Measurements from ENCODE around the gene GRAP. TPM values are rescaled to one million over a fixed set of nuclear protein-coding genes. Genes with fewer than 3 reads are reported as not detected.
"Not testable (repeated sequence)": the region's sequence is repeated elsewhere in the genome, so short reads cannot be mapped to it uniquely, and the experiment has no call there.

Gene GRAP
- total RNA-seq (2014; rRNA removed; shearing (Covaris generic)): 1.1 and 3.0 TPM in 2 replicates

GRCh38 chr17:19046782-19047375, at the start of gene GRAP:
Gene GRAP, minus strand, starts transcription at chr17:19046957. Its CDS starts 31 bp downstream, at chr17:19046926.
- H3K36me3 ChIP-seq; H3K4me1 ChIP-seq (replicated peaks); H3K4me3 ChIP-seq; DNase-seq (ENCODE audit: low read depth in 1 of 2, low spot score in 2 of 2); H3K27ac ChIP-seq; H3K9me3 ChIP-seq (replicated peaks); H3K27me3 ChIP-seq (replicated peaks): not testable (repeated sequence)

DNA sequence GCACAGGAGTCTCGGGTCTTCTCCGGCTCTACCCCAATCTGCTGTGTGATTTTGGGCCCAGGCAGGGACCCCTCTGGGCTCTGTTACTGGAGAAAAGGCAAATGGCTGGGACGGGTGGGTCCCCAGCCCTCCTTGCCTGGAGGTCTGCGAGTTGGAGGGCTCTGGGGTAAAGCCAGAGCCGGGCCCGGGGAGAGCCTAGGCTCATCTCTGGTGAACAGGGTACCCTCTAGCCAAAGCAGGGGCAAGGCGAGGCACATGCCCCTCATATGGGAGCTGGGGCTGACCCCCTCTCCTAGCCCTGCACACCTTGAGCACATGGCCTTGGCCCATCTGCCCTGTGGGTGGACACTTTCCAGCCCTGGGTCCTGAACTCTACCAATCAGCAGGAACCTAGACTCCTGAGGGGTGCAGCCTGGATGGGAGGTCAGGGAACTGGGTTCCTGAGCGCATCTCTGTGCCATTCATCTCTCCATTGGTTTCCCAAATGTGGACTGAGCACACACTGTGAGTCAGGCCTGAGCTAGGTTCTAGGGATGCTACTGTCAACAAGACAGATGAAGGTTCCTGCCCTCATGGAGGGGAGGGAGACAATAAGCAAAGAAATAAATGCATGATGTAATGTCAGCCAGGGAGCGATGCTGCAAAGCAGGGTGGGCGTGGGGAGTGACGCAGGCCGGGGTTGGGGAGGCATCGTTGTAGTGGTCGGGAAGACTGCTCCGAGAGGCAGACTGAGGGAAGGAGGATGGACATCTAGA, 47.1 kb upstream of the GRAP start:
- not testable (repeated sequence) for H3K4me3 ChIP-seq; H3K27me3 ChIP-seq (replicated peaks); H3K27ac ChIP-seq; H3K9me3 ChIP-seq (replicated peaks); H3K36me3 ChIP-seq; H3K4me1 ChIP-seq (replicated peaks)
- peak in 1 of 2 experiments; percentile 40 for DNase-seq (ENCODE audit: low read depth in 1 of 2, low spot score in 2 of 2)

DNA sequence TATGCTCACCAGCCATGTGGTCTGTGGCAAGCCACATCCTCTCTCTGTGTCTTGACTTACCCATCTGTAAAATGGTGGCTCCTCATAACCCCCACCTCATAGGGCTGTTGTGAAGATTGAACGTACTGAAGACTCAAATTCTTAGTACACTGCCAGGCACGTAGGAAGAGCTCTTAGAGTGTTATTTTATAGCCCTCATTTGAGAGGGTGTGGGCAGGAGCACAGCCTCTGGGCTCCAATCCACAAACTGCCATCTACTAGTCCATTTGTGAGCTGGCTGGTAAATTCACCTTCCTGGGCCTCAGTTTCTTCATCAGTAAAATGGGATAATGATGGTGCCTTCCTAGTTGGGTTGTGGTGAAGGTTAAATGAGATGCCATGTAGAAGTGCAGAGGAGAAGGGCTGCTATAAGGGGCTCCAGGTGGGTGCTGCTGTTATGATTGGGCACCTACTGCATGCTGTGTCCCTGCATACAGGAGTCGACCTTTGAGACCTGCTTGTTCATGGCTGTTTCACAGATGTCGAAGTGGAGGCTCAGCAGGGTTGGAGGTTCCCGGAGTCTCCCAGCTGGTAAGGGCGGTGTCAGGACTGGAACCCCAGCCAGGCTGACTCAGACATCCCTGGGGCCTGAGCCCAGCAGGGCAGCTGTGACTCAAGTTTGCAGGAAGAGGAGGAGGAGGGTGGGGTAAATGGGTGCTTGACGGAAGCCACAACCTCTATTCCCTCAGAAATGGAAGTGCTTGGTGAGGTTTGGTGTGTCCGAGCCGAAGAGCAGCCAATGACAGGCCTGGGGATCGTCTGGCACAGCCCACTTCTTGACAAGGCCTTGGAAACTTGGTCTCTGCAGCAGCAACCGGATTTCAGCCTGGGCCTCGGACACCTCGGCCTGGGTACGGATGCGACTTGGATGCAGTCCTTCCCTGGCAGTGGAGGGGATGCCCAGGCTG, 46.3 kb upstream of the GRAP start:
- DNase-seq (ENCODE audit: low read depth in 1 of 2, low spot score in 2 of 2): peak; percentile 4 to 59
- H3K4me3 ChIP-seq; H3K27ac ChIP-seq; H3K27me3 ChIP-seq (replicated peaks); H3K9me3 ChIP-seq (replicated peaks); H3K36me3 ChIP-seq; H3K4me1 ChIP-seq (replicated peaks): not testable (repeated sequence)

GRCh38 chr17:19090058-19090772, 43.5 kb upstream of the GRAP start:
- not testable (repeated sequence) for DNase-seq (ENCODE audit: low read depth in 1 of 2, low spot score in 2 of 2); H3K9me3 ChIP-seq (replicated peaks)

GRCh38 chr17:19088804-19089685, 42.3 kb upstream of the GRAP start:
- not testable (repeated sequence) for H3K4me1 ChIP-seq (replicated peaks); H3K36me3 ChIP-seq; H3K4me3 ChIP-seq; H3K9me3 ChIP-seq (replicated peaks); H3K27ac ChIP-seq; DNase-seq (ENCODE audit: low read depth in 1 of 2, low spot score in 2 of 2); H3K27me3 ChIP-seq (replicated peaks)

More at GRCh38 chr17:19090058-19090772, 43.5 kb upstream of the GRAP start:
- not testable (repeated sequence) for H3K27ac ChIP-seq; H3K4me3 ChIP-seq; H3K27me3 ChIP-seq (replicated peaks); H3K4me1 ChIP-seq (replicated peaks); H3K36me3 ChIP-seq

DNA sequence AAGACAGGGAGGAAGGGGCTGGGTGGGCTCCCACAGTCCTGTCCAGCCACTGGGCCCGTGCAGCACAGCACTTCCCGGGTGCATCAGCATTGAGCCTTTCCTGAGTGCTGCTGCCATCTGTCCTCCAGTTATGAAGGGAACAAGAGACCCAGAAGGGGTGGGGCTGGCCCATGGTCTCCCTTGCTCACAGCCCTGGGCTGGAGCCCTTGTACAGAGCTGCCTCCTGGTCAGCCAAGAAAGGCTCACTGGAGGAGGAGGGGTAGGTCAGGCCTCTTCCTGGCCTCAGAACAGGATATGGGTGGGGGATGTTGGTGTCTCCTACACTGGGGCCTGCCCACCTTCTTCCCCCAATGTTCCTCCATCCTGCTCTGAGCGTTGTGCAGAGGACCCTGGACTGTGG, 30.6 kb upstream of the GRAP start:
- DNase-seq (ENCODE audit: low read depth in 1 of 2, low spot score in 2 of 2); H3K4me3 ChIP-seq; H3K9me3 ChIP-seq (replicated peaks); H3K27me3 ChIP-seq (replicated peaks); H3K36me3 ChIP-seq; H3K27ac ChIP-seq; H3K4me1 ChIP-seq (replicated peaks): not testable (repeated sequence)

GRCh38 chr17:19076398-19077192, 29.8 kb upstream of the GRAP start:
- not testable (repeated sequence) for H3K9me3 ChIP-seq (replicated peaks); H3K4me3 ChIP-seq; H3K27me3 ChIP-seq (replicated peaks); H3K27ac ChIP-seq; H3K4me1 ChIP-seq (replicated peaks); H3K36me3 ChIP-seq
- peak in 1 of 2 experiments; percentile 18 for DNase-seq (ENCODE audit: low read depth in 1 of 2, low spot score in 2 of 2)

GRCh38 chr17:19070318-19071168, 23.8 kb upstream of the GRAP start:
- H3K9me3 ChIP-seq (replicated peaks); H3K4me3 ChIP-seq; H3K27ac ChIP-seq; H3K4me1 ChIP-seq (replicated peaks); H3K36me3 ChIP-seq; H3K27me3 ChIP-seq (replicated peaks); DNase-seq (ENCODE audit: low read depth in 1 of 2, low spot score in 2 of 2): not testable (repeated sequence)

- H3K27me3 ChIP-seq (replicated peaks); H3K9me3 ChIP-seq (replicated peaks); H3K4me1 ChIP-seq (replicated peaks); H3K36me3 ChIP-seq; H3K4me3 ChIP-seq; H3K27ac ChIP-seq: not testable (repeated sequence)
- DNase-seq (ENCODE audit: low read depth in 1 of 2, low spot score in 2 of 2): peak; percentile 0 to 18
Measured at GRCh38 chr17:19064378-19064777, 17.6 kb upstream of the GRAP start.

GRCh38 chr17:19063326-19063956, 16.7 kb upstream of the GRAP start:
- not testable (repeated sequence) for H3K4me3 ChIP-seq; H3K9me3 ChIP-seq (replicated peaks); H3K4me1 ChIP-seq (replicated peaks); H3K27ac ChIP-seq; H3K36me3 ChIP-seq; H3K27me3 ChIP-seq (replicated peaks)
- DNase-seq (ENCODE audit: low read depth in 1 of 2, low spot score in 2 of 2): peak in 1 of 2 experiments; percentile 95

DNA sequence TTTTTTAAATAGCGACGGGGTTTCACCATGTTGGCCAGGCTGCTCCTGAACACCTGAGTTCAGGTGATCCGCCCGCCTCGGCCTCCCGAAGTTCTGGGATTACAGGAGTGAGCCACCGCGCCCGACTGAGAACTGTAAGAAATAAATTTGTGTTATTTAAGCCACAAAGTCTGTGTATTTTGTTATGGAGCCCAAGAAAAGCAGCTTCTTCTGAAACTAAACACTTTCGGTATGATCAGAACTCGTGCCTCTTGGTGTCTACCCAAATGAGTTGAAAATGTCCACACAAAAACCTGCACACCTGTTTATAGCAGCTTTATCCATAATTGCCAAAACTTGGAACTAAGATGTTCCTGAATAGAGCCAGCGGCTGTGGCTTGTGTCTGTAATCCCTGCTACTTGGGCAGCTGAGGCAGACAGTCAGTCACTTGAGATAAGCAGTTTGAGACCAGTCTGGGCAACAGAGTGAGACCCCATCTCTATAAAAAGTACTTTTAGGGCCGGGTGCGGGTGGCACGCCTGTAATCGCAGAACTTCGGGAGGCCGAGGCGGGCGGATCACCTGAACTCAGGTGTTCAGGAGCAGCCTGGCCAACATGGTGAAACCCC, 16.1 kb upstream of the GRAP start:
- H3K9me3 ChIP-seq (replicated peaks); H3K36me3 ChIP-seq; DNase-seq (ENCODE audit: low read depth in 1 of 2, low spot score in 2 of 2): not testable (repeated sequence)

More for the DNA sequence above, 16.1 kb upstream of the GRAP start:
- H3K4me1 ChIP-seq (replicated peaks); H3K27me3 ChIP-seq (replicated peaks); H3K4me3 ChIP-seq; H3K27ac ChIP-seq: not testable (repeated sequence)
